AG04449 (cell line): ENCODE data around the gene CCDC39.

ENCODE experiments used
- CTCF ChIA-PET: fragments of 350-600 bp; formaldehyde crosslinking; extraction: SDS; loops from one replicate; lab custom pipeline; 2021; ENCODE audit warnings: antibody characterized with exemption; lab: Yijun Ruan, JAX
- POLR2A ChIA-PET: fragments of 400-600, 350-600 bp; formaldehyde crosslinking; extraction: SDS; loops from one replicate; lab custom pipeline; 2020; ENCODE audit warnings: antibody characterized with exemption, inconsistent platforms; lab: Yijun Ruan, JAX
- DNase-seq: peaks from one replicate; pipeline ENCODE4 v3.0.0-alpha.2; 2010; ENCODE audit warnings: low read depth, low spot score
- H3K4me3 ChIP-seq: 2 replicates; pipeline ENCODE4 v1.5.1; 2011; ENCODE audit warnings: low read depth, mild to moderate bottlenecking, control low read depth, low read length
- TF ChIP-seq, protein P1 (sequence below): IDR thresholded peaks from one replicate; pipeline ENCODE4 v1.5.1; 2011; ENCODE audit warnings: mild to moderate bottlenecking, moderate library complexity, low read length, control low read depth, inconsistent platforms; ENCODE audit not compliant: insufficient read depth; ENCODE audit errors: missing control alignments

Gene CCDC39

DNA sequence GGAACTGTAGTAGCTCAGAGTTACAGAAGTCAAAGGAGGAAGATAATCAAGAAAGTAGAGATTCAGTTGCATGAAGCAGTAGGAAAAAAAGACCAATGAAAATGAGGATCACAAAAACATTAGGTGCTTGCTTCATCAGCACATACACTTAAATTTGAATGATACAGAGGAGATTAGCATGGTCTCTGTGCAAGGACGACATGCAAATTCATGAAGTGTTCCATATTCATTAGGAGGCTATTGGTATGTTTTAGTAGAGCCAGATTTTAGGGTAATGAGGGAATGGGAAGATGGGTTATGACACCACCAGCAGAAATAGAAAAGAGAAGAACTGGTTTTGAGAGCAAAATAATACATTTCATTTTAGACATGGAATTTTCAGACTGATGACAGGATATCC, 98.4 kb downstream of the CCDC39 start:
- no peak for DNase-seq
- ChIA-PET POLR2A (no interaction called here), CTCF (no interaction called here)
- TF ChIP-seq, protein P1, sequence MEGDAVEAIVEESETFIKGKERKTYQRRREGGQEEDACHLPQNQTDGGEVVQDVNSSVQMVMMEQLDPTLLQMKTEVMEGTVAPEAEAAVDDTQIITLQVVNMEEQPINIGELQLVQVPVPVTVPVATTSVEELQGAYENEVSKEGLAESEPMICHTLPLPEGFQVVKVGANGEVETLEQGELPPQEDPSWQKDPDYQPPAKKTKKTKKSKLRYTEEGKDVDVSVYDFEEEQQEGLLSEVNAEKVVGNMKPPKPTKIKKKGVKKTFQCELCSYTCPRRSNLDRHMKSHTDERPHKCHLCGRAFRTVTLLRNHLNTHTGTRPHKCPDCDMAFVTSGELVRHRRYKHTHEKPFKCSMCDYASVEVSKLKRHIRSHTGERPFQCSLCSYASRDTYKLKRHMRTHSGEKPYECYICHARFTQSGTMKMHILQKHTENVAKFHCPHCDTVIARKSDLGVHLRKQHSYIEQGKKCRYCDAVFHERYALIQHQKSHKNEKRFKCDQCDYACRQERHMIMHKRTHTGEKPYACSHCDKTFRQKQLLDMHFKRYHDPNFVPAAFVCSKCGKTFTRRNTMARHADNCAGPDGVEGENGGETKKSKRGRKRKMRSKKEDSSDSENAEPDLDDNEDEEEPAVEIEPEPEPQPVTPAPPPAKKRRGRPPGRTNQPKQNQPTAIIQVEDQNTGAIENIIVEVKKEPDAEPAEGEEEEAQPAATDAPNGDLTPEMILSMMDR: no peak
- no peak overlapping the region for H3K4me3 ChIP-seq

DNA sequence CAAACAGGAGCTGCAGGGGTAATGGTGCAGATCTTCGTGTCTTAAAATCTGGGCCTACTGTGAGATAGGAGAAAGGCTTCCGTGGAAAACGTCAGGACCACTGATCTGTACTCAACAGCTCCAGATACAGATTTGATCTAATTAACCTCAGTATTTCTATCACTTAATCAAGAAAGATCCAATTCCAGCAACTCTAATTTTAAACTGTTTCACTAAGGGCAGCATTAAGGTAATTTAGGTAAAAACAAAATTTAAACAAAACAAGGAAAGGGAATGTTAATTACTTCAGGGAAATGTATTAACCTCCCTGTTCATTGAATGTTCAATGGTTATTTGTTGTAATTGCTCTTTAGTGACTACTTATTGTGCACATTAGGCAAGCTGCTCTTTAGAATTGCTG, 103.7 kb downstream of the CCDC39 start:
- ChIA-PET CTCF (no interaction called here), POLR2A (no interaction called here)
- no peak overlapping the region for H3K4me3 ChIP-seq
- DNase-seq: no peak
- TF ChIP-seq, protein P1: no peak

DNA sequence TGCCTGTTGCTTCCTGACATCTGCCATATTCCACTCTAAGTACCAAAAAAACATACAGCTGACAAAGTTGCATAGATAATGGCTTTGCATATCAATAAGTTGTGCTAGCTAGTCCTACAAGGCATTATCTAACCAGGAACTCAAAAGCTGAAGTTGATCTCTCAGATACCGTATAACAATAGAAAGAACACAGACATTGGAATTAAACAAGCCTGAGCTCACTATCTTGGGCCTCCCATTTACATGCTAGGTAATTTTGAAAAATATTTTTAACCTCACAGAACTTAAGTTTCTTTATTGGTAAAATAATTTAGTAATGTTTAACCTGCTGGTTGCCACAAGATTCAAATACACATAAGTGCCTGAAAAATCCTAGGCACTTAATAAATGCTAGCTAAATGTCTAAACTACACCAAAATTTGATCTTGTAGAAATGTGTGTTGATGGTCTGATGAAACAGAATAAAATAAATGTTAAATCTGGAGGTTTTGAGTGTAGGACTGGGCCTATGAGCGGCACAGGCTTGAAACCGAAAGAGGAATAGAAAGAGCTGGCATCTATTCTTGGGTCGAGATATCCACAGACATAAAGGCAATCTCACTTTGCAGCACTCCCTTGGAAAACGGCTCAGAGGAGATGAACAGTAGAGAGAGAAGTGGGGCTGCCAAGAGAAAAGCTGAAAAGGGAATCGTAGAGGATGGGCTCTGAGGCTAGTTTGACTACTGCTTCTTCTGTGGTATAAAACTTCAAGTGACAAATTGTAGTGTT, 107.3 kb downstream of the CCDC39 start:
- TF ChIP-seq, protein P1: no peak
- CTCF ChIA-PET: no interaction called here
- no peak for DNase-seq
- POLR2A ChIA-PET: no interaction called here
- H3K4me3 ChIP-seq: no peak overlapping the region

DNA sequence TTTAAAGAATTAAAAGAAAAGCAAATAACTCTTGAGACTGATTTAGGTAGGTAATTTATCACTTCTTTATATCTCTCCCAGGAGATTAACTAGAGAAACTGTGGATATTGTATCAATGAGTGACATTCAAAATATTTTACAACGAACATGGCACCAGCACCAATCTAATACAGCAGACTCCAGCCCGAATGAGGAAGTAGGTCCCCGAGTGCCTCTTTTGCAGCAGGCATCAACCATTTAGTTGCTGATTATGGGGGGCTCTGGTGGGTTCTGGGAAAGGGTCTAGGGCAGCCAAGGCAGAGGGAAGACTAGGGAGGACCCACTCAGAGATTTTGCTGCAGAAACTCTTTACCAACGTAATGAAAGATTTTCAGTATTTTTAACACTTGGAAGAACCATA, 109.1 kb downstream of the CCDC39 start:
- POLR2A ChIA-PET: no interaction called here
- no peak for DNase-seq
- CTCF ChIA-PET: no interaction called here

DNA sequence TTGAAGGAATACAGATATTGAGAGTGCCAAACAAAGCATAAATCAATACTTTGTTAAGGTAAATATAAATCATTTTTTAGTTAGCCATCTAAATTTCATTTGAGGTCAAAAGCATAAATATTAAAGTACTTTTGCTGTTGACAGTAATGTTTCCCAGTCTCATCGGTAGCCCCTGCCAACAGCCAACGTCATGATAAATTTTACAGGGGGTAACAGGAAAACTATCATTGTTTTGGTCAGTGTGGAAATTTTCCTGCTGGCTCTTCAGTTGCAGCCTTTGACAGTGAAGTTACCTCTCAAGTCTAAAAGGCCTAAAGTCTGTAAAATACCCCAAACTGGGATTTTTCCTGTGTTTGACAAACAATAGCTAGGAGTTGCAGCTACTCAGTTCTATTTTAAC, 114.6 kb downstream of the CCDC39 start:
- TF ChIP-seq, protein P1: no peak
- CTCF ChIA-PET: no interaction called here
- POLR2A ChIA-PET: no interaction called here

More for the DNA sequence above, 109.1 kb downstream of the CCDC39 start:
- TF ChIP-seq, protein P1: no peak
- no peak overlapping the region for H3K4me3 ChIP-seq

More for the DNA sequence above, 114.6 kb downstream of the CCDC39 start:
- DNase-seq: no peak
- no peak overlapping the region for H3K4me3 ChIP-seq
